WTC11 (cell line): ENCODE data around the gene SNPH.

Experiments used
- ATF2 ChIP-seq: sonication (generic); formaldehyde crosslinking; IDR thresholded peaks from 2 replicates; pipeline ENCODE4 v1.8.1; 2022; ENCODE audit warnings: low read depth, missing genetic modification reagents, borderline replicate concordance
- CREM ChIP-seq: sonication (generic); formaldehyde crosslinking; IDR thresholded peaks from 2 replicates; pipeline ENCODE4 v1.8.1; 2022; ENCODE audit warnings: mild to moderate bottlenecking, missing genetic modification reagents, moderate library complexity
- CTCF ChIP-seq: fragments of 200-600 bp; IDR thresholded peaks from 2 replicates; pipeline ENCODE4 v1.8.0; 2022; ENCODE audit warnings: antibody characterized with exemption
- ERG ChIP-seq: fragments of 250-450 bp; sonication (Bioruptor Pico); IDR thresholded peaks from 2 replicates; pipeline ENCODE4 v1.8.0; 2021; ENCODE audit warnings: mild to moderate bottlenecking
- FOXP4 ChIP-seq: sonication (generic); formaldehyde crosslinking; IDR thresholded peaks from 2 replicates; pipeline ENCODE4 v1.8.0; 2022; ENCODE audit warnings: mild to moderate bottlenecking, missing genetic modification reagents
- KAT7 ChIP-seq: sonication (generic); formaldehyde crosslinking; IDR thresholded peaks from 2 replicates; pipeline ENCODE4 v1.8.1; 2023; ENCODE audit warnings: missing genetic modification reagents, mild to moderate bottlenecking, borderline replicate concordance
- NFYB ChIP-seq: sonication (generic); formaldehyde crosslinking; conservative IDR thresholded peaks from 2 replicates; pipeline ENCODE4 v1.8.0; 2022; ENCODE audit warnings: low read depth, missing genetic modification reagents
- NR1H2 ChIP-seq: sonication (generic); formaldehyde crosslinking; IDR thresholded peaks from 2 replicates; pipeline ENCODE4 v1.9.0; 2021; ENCODE audit warnings: mild to moderate bottlenecking, moderate library complexity, missing genetic modification reagents
- NR3C1 ChIP-seq: sonication (generic); formaldehyde crosslinking; conservative IDR thresholded peaks from 2 replicates; pipeline ENCODE4 v1.8.1; 2023; ENCODE audit warnings: low read depth, mild to moderate bottlenecking, missing genetic modification reagents
- ZNF317 ChIP-seq: sonication (generic); formaldehyde crosslinking; IDR thresholded peaks from 2 replicates; pipeline ENCODE4 v1.8.1; 2023; ENCODE audit warnings: low read depth, mild to moderate bottlenecking, moderate library complexity, missing genetic modification reagents, borderline replicate concordance

- TF ChIP-seq ZNF317 (CRISPR knock-in tag), result no peak
- no peak for TF ChIP-seq ATF2
- no peak for TF ChIP-seq CTCF
- TF ChIP-seq KAT7, result no peak
- TF ChIP-seq NR3C1 (CRISPR knock-in tag), result no peak
- TF ChIP-seq NR1H2, result no peak
- TF ChIP-seq NFYB, result no peak
- TF ChIP-seq FOXP4 (CRISPR knock-in tag), result no peak
- no peak for TF ChIP-seq CREM (CRISPR knock-in tag)
- no peak for TF ChIP-seq ERG (CRISPR knock-in tag)
Observed at GRCh38 chr20:1296922-1297321, 30.8 kb downstream of the SNPH start.
